Effector memory CD4-positive, alpha-beta T cell (primary cell): ENCODE measurements around the gene PRAME.

Experiments used
- DNase-seq, 3 donors: peaks; one replicate each; pipeline ENCODE4 v3.0.0-alpha.2; 2020
- H3K27ac ChIP-seq: 2 replicates; pipeline ENCODE4 v1.7.0; 2013; ENCODE audit warnings: mild to moderate bottlenecking, low read length, moderate library complexity; ENCODE audit not compliant: insufficient read depth, poor library complexity, severe bottlenecking
- H3K27me3 ChIP-seq: replicated peaks from 2 replicates; pipeline ENCODE4 v1.7.0; 2013; ENCODE audit warnings: mild to moderate bottlenecking, low read length; ENCODE audit not compliant: insufficient read depth, control insufficient read depth, poor library complexity, severe bottlenecking
- H3K36me3 ChIP-seq: 2 replicates; pipeline ENCODE4 v1.7.0; 2013; ENCODE audit warnings: mild to moderate bottlenecking, low read length, moderate library complexity; ENCODE audit not compliant: control insufficient read depth, insufficient read depth
- H3K4me1 ChIP-seq: 2 replicates; pipeline ENCODE4 v1.7.0; 2013; ENCODE audit warnings: low read length, mild to moderate bottlenecking; ENCODE audit not compliant: control insufficient read depth, insufficient read depth, poor library complexity, severe bottlenecking
- H3K4me3 ChIP-seq: 2 replicates; pipeline ENCODE4 v1.7.0; 2013; ENCODE audit warnings: low read length, low read depth, mild to moderate bottlenecking; ENCODE audit not compliant: insufficient read depth, poor library complexity, severe bottlenecking
- H3K9me3 ChIP-seq: 2 replicates; pipeline ENCODE4 v1.7.0; 2013; ENCODE audit warnings: mild to moderate bottlenecking, low read length, moderate library complexity; ENCODE audit not compliant: control insufficient read depth

PRAME gene

DNA sequence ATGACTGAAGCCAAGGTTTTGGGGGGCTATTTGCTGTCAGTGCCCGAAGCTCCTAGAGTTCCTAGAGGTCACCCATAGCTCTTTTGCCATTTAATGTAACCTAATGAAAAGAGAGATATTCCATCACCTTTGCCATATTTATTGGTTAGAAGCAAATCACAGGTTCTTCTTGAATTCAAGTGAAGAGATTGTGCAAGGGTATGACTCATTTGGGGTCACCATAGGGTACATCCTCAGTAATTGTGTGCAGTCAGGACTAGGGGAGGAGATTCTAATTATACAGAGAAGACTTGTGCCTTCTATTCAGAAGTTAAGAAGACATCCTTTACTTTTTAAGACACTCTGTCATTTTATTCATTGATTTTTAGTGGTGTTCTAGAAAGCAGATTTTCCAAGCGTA, 6.9 kb upstream of the PRAME start:
- H3K27me3 ChIP-seq, result peaks cover 3% of the 10 kb centered on the region
- DNase-seq, result no peak
- no peaks in the 10 kb centered on the region for H3K9me3 ChIP-seq
- no peaks in the 10 kb centered on the region for H3K4me1 ChIP-seq
- H3K4me3 ChIP-seq, result no peak overlapping the region
- H3K36me3 ChIP-seq, result no peaks in the 10 kb centered on the region
- no peak overlapping the region for H3K27ac ChIP-seq

DNA sequence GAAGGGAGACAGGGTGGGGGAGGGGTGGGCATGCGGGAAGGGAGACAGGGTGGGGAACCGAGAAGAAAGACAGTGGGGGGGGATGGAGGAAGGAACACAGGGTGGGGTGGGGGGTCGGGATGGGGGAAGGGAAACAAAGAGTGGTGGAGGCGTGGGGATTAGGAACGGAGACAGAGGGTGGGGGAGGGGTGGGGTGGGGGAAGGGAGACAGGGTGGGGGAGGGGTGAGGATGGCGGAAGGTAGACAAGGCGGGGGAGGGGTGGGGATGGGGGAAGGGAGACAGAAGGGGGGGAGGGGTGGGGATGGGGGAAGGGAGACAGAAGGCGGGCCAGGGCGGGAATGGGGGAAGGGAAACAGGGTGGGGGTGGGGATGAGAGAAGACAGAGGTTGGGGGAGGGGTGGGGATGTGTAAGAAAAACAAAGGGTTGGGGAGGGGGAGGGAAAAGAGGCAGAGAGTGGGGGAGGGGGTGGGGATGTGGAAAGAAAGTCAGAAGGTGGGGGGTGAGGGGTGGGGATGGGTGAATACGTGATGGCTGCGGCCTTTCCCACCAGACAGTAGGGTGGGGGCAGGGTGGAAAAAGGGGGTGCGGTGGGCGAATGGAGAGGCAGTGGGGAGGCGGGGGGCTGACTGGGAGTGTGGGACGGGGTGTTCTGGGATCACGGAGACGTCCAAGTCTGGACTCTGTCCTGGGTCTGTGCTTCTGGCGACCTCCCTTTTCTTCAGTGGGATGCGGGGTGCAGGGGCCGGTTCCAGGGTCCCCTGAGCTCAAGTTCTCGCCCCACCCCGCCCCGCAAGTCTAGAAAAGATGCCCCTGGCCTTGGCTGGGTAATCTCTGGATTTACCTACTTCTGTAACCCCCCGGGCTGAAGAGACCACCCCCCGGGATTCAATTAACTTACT, 744 bp downstream of the PRAME start:
- H3K27me3 ChIP-seq, result no peaks in the 10 kb centered on the region
- H3K4me1 ChIP-seq, result no peaks in the 10 kb centered on the region
- DNase-seq, result no peak
- H3K9me3 ChIP-seq, result no peaks in the 10 kb centered on the region
- H3K27ac ChIP-seq, result no peak overlapping the region
- H3K36me3 ChIP-seq, result no peaks in the 10 kb centered on the region
- H3K4me3 ChIP-seq, result no peak overlapping the region

DNA sequence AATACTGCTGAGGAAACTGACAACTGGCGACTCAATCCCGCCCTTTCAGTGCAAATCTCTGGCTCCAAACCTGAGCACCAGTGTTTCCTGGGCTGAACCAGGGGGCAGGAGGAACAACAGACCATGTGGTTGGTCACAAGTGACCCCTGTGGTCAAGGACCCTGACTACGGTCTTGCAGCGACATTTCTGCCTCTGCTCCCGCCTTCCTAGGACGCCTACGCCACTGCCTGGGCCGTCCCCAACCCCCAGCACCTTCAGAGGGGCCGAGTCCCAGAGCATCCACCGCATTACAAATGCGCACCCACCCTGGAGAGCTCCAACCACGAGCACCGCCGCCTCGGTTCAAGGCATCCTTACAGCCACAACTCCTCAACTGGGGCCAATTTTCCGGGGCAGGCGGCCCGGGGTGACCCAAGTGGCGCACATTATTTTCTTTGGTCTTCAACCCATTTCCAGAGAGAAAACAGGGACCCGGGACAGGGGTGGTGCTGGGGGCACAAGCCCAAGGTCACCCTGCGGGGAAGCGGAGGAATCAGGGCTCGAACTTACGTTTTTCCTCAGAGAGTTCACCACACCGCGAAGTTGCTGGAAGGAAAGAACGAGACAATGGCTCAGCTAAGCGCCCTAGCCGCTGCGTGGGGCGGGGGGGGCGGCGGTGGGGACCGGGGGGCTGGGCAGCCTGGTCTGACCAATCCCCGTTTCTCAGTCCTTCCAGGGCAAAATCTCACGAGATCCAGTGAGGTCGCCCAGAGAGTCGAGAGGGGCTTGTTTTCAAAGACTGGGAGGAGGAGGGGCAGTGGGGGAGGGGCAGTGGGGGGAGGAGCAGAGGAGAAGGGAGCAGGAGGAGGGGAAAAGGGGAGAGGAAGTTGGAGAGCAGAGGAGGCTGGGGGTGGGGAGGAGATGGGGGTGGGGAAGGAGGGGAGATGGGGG, 1.8 kb downstream of the PRAME start:
- H3K4me1 ChIP-seq, result no peaks in the 10 kb centered on the region
- no peaks in the 10 kb centered on the region for H3K36me3 ChIP-seq
- DNase-seq, result no peak
- H3K9me3 ChIP-seq, result no peaks in the 10 kb centered on the region
- no peaks in the 10 kb centered on the region for H3K27me3 ChIP-seq
- no peak overlapping the region for H3K27ac ChIP-seq
- no peak overlapping the region for H3K4me3 ChIP-seq

DNA sequence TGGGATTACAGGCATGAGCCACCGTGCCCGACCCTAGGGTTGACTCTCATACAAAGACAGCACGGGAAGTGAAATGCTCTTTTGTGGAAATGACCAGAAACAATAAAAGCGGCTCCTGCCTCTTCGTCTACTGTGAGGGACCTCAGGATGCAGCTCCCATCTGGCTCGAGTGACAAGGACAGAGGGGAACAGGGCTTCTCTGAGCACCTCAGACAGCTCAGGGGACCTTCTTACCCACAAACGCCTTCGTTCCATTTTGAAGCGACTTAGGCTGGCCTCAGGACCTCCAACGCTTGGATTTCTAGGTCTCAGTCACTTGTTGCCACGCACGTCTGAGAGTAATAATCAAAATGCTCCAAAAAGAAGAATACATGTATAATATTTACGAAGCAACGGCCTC, 2.5 kb downstream of the PRAME start:
- Histone ChIP-seq H3K27ac (no peak overlapping the region), H3K36me3 (no peaks in the 10 kb centered on the region), H3K27me3 (no peaks in the 10 kb centered on the region), H3K9me3 (no peaks in the 10 kb centered on the region), H3K4me3 (no peak overlapping the region), H3K4me1 (no peaks in the 10 kb centered on the region)
- no peak for DNase-seq

DNA sequence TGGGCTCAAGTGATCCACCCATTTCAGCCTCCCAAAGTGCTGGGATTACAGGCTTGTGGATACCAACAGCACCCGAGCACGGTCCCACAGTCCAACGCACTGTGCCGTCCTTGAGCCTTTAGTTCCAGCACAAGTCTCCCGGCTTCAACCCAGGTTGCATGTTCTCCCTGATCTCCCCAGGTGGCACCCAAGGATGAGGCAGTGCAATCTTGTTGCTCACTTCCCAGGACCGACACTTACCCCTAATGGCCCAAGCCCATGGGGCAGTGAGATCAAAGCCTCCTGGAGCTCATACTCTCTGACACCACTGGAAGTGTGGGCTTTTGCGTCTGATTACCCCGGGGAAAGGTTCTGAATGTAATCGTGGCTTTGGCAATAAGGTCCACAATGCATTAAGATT, 3.5 kb downstream of the PRAME start:
- Histone ChIP-seq H3K9me3 (no peaks in the 10 kb centered on the region), H3K36me3 (no peaks in the 10 kb centered on the region), H3K4me3 (no peak overlapping the region), H3K27ac (no peak overlapping the region), H3K4me1 (no peaks in the 10 kb centered on the region), H3K27me3 (no peaks in the 10 kb centered on the region)
- DNase-seq, result no peak

DNA sequence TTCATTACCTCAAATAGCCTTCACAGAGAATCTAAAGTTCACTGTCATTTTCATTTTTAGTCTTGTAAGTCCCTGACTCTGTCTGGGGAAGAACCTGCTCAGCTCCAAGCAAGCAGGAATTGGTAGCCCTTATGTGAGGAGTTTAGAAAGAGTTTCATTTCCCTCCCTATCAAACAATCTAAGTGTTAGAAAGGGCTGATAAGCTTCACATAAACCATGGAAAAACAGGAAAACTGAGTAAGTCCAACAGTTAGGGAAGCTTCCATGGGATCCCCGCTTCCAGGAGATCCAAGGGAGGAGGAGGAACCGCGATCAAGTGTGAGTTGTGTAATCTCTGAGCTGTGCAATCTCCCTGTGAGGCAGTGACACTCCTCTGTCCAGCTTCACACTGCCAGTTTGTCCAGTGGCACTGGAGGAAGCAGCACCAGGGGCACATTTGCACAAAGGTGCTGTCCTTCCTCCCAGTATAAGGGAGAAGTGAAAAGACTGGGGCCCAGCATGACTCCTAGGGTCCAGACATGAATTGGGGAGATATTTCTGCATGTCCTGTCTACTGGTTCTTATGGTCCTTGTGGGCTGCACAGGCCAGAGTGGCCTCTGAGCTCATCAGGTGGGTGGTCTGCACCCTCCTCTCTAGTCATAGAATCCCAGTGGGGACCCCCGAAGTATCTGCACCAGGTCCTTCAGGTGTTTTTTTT, 4.3 kb downstream of the PRAME start:
- Histone ChIP-seq H3K4me1 (no peaks in the 10 kb centered on the region), H3K27me3 (no peaks in the 10 kb centered on the region), H3K4me3 (no peak overlapping the region), H3K36me3 (no peaks in the 10 kb centered on the region), H3K9me3 (no peaks in the 10 kb centered on the region), H3K27ac (no peak overlapping the region)
- no peak for DNase-seq

DNA sequence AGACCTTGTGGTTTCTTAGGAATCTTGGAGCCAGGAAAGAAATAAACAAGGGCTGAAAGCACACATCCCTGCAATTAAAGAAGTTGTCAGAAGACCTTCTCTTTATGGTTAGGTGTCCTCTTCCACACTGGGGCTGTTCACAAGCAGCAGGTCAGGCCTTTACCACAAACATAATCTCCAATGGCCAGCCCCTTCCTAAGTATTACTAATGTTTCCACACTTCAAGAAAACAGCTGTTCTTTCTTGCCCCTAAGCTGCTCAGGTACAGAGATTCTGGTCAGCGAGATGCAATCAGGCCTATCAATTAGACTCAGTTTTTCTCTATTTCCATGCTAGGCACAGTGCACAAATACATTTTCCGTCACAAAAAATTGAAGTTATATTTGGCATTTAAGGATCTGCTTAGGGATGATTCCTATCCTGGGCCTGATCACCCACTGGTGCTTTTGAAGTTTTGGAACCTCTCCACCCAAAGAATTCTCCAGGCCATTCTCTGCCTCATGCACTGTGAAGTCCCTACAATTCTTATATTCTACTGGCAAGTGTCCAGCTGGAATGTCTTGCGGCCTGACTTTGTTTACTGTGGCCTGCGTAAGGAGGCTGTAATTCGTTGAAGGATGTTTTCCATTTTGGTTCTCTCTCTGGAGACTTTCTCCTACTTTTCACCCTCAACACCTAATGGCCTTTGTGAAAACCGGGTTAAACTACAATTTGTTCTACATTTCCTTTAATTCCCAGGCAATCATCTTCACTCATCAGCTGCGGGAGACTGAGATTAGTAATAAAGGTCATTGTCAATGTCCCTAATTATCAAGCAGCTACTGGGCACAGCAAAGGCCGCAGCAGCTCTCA, 5.1 kb downstream of the PRAME start:
- no peak overlapping the region for H3K4me3 ChIP-seq
- H3K4me1 ChIP-seq, result no peaks in the 10 kb centered on the region
- no peaks in the 10 kb centered on the region for H3K36me3 ChIP-seq
- H3K27me3 ChIP-seq, result no peaks in the 10 kb centered on the region
- no peaks in the 10 kb centered on the region for H3K9me3 ChIP-seq
- DNase-seq, result no peak
- H3K27ac ChIP-seq, result no peak overlapping the region

DNA sequence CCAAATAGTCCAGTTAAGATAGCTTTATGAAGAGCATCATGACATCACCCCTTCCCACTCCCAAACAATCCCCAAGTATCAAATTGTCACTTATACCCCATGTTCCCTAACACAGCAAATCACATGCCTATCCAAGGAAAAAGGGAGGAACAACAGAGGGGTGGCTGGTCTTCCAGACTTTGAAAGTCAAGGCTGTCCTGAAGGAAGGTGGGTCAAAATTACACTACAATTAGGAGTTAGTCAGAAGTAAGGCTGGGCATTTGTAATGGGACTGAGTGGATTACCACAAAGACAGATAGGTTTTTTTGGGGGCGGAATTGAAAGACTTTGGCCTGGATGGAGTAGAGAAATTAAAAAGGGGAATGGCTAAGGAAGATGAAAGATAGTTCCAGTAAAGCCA, 5.9 kb downstream of the PRAME start:
- Histone ChIP-seq H3K4me1 (no peaks in the 10 kb centered on the region), H3K9me3 (no peaks in the 10 kb centered on the region), H3K27ac (no peak overlapping the region), H3K27me3 (no peaks in the 10 kb centered on the region), H3K4me3 (no peak overlapping the region), H3K36me3 (no peaks in the 10 kb centered on the region)
- DNase-seq, result no peak

DNA sequence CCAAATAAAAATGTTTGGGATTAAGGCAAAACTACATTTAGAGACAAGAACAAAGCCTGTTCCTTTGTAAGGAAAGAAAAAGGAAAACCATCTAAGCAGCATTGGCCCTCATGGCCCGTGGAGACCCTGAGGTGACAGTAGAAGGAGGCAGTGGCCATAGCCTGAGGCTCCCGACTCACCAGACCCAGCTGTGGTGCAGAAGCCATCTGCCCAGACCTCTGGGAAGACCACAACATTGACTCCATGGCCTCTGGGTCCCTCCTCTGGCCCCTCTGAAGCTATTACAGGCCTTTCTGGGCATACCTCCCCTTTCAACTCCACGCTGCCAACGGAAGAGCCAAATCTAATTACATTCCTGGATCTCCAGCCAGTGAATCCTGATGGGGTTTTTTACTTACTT, 6.4 kb downstream of the PRAME start:
- H3K9me3 ChIP-seq, result no peaks in the 10 kb centered on the region
- no peak for DNase-seq
- H3K27me3 ChIP-seq, result no peaks in the 10 kb centered on the region
- H3K27ac ChIP-seq, result no peak overlapping the region
- no peak overlapping the region for H3K4me3 ChIP-seq
- H3K4me1 ChIP-seq, result no peaks in the 10 kb centered on the region
- H3K36me3 ChIP-seq, result no peaks in the 10 kb centered on the region
